Effector CD4-positive, alpha-beta T cell (primary cell): Measurements from ENCODE around the gene CNOT2.
"Not testable (repeated sequence)": the region's sequence is repeated elsewhere in the genome, so short reads cannot be mapped to it uniquely, and the experiment has no call there.

Source experiments
- DNase-seq: peaks from one replicate; pipeline ENCODE4 v3.0.0-alpha.2; 2020

CNOT2 gene

GRCh38 chr12:70367258-70368141, 124.3 kb downstream of the CNOT2 start:
- no peak for DNase-seq

- no peak for DNase-seq
These were observed 129.6 kb downstream of the CNOT2 start for GRCh38 chr12:70372881-70373280.

- no peak for DNase-seq
These were observed 136.6 kb downstream of the CNOT2 start for GRCh38 chr12:70379846-70380245.

- no peak for DNase-seq
These were observed 140.3 kb downstream of the CNOT2 start for GRCh38 chr12:70383484-70383883.

- DNase-seq = no peak
These were observed 140.7 kb downstream of the CNOT2 start for GRCh38 chr12:70383886-70384285.

GRCh38 chr12:70386771-70387170, 143.5 kb downstream of the CNOT2 start:
- DNase-seq = no peak

GRCh38 chr12:70389678-70390077, 146.4 kb downstream of the CNOT2 start:
- DNase-seq = no peak

GRCh38 chr12:70392631-70393030, 149.4 kb downstream of the CNOT2 start:
- not testable (repeated sequence) for DNase-seq

GRCh38 chr12:70393787-70394499, 150.7 kb downstream of the CNOT2 start:
- no peak for DNase-seq

GRCh38 chr12:70398002-70398401, 154.8 kb downstream of the CNOT2 start:
- no peak for DNase-seq

GRCh38 chr12:70398862-70399261, 155.6 kb downstream of the CNOT2 start:
- DNase-seq = no peak

- DNase-seq = no peak
These were observed 156.1 kb downstream of the CNOT2 start for GRCh38 chr12:70399311-70399710.

- DNase-seq = no peak
These were observed 156.9 kb downstream of the CNOT2 start for GRCh38 chr12:70400124-70400523.

GRCh38 chr12:70402597-70402996, 159.4 kb downstream of the CNOT2 start:
- no peak for DNase-seq

GRCh38 chr12:70403826-70404225, 160.6 kb downstream of the CNOT2 start:
- DNase-seq = no peak
